Peyer's patch (tissue), 4 donors: ENCODE measurements around the gene CAPS2.

ENCODE experiments used
- POLR2A ChIP-seq, 2 donors: fragments of 450-650 bp; IDR thresholded peaks; one replicate each; pipeline ENCODE4 v1.5.1; 2017; ENCODE audit warnings: antibody characterized with exemption in 2 of 2, mild to moderate bottlenecking in 2 of 2, moderate library complexity in 2 of 2
- TF ChIP-seq, protein P1 (sequence below), 6 experiments: fragments of 450-650 bp in 4 of 6; fragments of 200-600 bp in 2 of 6; sonication (generic) in 1 of 6; IDR thresholded peaks; one replicate each; pipeline ENCODE4 v1.5.1; 2017 to 2019; ENCODE audit warnings: antibody characterized with exemption in 6 of 6, mild to moderate bottlenecking in 3 of 6, moderate library complexity in 1 of 6

DNA sequence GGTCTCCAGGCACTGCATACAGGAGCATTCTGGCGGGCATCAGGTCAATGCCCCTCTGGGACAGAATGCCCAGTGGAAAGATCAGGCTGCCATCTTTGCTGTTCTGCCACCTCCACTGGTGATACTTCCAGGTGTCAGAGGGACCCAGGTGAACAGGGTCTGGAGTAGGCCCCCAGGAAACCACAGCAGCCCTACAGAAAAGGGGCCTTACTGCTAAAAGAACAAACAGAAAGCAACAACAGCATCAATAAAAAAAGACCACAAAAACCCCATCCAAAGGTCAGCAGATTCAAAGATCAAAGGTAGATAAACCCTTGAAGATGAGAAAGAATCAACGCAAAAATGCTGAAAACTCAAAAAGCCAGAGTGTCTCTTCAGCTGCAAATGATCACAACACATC, 20.3 kb upstream of the CAPS2 start:
- TF ChIP-seq, protein P1, sequence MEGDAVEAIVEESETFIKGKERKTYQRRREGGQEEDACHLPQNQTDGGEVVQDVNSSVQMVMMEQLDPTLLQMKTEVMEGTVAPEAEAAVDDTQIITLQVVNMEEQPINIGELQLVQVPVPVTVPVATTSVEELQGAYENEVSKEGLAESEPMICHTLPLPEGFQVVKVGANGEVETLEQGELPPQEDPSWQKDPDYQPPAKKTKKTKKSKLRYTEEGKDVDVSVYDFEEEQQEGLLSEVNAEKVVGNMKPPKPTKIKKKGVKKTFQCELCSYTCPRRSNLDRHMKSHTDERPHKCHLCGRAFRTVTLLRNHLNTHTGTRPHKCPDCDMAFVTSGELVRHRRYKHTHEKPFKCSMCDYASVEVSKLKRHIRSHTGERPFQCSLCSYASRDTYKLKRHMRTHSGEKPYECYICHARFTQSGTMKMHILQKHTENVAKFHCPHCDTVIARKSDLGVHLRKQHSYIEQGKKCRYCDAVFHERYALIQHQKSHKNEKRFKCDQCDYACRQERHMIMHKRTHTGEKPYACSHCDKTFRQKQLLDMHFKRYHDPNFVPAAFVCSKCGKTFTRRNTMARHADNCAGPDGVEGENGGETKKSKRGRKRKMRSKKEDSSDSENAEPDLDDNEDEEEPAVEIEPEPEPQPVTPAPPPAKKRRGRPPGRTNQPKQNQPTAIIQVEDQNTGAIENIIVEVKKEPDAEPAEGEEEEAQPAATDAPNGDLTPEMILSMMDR (IDR thresholded peaks at IDR 0.05): no peak
- no peak for TF ChIP-seq POLR2A (IDR thresholded peaks at IDR 0.05)
